ENCODE measurements around the gene SYS1.

Gene SYS1

DNA sequence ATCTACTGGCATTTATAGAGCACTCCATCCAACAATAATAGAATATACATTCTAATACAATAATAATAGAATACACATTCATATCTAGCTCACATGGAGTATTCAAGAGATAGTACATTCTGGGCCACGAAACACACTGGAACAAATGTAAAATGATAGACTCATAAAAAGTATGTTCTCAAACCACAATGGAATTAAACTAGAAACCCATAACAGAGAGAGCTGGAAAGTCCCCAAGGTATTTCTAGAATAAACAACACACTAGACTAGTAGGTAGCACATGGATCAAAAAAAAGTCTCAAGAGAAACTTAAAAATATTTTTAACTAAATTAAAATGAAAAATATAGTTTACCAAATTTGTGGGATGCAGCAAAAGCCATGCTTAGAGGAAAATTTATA is 24.3 kb downstream of the SYS1 start:
- no peak for DNase-seq (ENCODE audit: low read depth in 2 of 2)

DNA sequence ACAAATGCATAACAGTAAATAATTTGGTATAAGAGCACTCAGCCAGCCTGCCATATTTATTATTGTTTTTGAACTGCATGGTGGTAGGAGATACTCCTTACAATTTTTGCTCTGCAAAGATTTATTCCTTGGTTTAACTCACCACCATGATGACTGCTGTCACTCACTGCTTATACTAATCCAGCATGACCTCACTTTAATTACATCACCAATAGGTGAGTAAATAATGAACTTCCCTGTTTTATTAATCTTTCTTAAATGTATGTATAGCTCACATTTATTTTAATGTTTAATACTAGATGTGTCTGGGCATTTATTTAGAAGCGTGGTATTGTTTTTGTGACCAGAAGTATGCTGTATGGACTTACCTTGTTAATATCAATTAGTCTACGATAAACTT is 28.0 kb downstream of the SYS1 start:
- no peak for DNase-seq (ENCODE audit: low read depth in 2 of 2)

DNA sequence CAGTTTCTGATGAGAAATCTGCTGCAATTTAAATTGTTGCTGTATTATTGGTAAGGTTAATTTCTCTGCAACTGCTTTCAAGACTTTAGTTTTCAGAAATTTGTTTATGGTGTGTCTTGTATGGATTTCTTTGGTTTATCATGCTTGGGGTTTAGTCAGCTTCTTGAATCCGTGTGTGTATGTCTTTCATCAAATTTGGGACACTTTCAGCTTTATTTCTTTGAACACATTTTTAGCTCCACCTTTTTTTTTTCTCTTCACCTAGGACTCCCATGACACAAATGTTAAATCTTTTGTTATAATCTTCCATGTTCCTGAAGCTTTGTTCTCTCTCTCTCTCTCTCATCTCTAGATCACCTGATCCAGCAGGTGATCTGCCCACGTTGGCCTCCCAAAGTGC is 28.6 kb downstream of the SYS1 start:
- no peak for DNase-seq (ENCODE audit: low read depth in 2 of 2)

DNA sequence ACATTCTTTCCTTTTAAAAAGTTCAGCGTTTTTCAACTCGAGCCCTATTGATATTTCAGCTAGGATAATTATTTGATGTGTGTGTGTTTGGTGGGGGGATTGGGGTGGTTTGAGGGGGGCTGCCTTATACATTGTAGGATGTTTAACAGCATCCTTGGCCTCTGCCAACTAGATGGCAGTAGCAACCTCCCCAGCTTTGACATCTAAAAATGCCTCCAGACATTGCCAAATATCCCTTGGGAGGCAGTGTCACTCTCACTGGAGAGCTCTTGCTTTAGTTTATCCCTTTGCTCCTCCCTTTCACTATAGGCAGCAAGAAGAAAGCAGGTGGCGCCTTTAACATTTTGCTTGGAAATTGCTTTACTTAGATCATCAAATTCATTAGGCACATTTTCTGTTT is 29.8 kb downstream of the SYS1 start:
- no peak for DNase-seq (ENCODE audit: low read depth in 2 of 2)

DNA sequence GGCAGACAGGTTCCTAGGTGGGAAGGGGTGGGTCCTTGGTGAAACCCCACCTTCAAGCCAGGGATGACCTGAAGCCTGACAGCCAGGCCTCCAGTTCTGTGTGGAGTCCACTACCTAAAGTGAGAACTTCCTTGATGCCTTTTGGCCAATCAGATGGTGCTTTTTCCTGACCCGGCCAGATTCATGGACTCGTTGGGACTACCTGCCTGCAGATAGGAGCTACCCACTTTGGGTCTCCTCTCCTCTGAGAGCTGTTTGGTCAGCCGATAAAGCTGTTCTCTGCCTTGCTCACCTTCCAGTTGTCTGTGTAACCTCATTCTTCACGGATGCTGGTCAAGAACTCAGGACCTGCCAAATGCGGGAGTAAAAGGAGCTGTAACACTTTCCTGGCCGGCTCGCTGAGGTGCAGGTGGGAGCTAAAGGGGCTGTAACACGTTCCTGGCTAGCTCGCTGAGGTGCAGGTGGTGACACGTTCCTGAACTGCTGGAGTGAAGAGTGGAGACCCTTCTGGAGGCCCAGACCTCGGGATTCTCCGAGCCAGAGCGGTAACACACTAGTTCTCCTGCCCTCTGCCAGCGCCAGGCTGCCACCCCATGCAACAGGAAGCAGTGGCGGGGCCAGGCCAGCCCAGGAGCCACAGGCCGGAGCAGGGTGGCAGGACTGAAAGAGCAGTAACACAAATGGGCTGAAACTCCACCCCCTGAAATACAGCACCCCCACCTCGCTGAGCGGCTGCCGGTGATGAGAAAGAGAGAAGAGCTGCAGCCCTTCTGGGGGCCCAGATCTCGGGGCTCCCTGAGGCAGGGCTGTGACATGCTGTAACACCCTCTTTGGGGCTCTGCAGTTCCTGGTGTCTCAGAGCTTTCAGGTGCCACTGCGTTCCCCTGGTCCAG is 31.5 kb downstream of the SYS1 start:
- DNase-seq (ENCODE audit: low read depth in 2 of 2), result no peak

DNA sequence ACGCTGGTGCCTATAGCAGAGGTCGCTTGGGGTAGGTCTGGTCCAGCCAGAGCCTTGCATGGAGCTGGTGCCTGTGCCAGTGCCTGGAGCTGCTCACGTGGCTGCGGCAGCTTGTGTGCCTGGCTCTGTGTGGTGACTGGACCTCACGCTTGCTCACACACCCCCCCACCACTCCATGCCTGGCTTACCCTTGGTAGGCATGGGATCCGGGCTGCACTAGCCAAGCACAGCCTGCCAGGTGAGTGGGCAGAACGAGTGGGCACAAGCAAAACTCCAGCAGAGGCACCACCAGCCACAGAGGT is 32.1 kb downstream of the SYS1 start:
- DNase-seq (ENCODE audit: low read depth in 2 of 2), result no peak

DNA sequence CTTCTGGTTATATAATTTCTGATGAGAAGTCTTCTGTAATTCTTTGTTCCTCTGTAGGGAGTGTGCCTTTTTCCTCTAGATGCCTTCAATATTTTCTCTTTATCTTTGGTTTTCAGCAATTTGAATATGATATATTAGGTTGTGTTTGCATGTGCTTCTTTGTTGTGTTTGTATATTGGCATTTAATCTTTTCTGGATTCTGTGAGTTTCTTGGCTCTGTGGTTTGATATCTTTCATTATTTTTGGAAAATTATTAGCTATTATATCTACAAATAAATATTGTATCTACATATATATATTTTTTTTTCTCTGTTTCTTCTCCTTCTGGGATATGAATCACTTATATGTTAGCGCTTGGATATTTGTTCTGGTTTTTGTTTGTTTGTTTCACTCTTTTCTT is 36.1 kb downstream of the SYS1 start:
- DNase-seq (ENCODE audit: low read depth in 2 of 2), result no peak

DNA sequence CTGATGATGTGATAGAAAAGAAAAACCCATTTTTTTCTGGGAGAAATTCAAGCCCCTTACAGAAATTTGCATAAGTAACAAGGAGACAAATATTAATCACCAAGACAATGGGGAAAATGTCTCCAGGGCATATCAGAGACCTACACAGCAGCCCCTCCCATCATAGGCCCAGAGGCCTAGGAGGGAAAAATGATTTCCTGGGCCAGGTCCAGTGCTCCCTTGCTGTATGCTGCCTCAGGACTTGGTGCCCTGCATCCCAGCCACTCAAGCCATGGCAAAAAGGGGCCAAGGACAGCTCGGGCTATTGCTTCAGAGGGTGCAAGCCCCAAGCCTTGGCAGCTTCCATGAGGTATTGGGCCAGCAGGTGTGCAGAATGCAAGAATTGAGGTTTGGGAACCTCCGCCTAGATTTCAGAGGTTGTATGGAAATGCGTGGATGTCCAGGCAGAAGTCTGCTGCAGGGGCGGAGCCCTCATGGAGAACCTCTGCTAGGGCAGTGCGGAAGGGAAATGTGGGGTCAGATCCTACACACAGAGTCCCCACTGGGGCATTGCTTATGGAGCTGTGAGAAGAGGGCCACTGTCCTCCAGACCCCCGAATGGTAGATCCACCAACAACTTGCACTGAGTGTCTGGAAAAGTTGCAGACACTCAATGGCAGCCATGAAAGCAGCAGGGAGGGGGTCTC is 37.5 kb downstream of the SYS1 start:
- DNase-seq (ENCODE audit: low read depth in 2 of 2), result no peak

DNA sequence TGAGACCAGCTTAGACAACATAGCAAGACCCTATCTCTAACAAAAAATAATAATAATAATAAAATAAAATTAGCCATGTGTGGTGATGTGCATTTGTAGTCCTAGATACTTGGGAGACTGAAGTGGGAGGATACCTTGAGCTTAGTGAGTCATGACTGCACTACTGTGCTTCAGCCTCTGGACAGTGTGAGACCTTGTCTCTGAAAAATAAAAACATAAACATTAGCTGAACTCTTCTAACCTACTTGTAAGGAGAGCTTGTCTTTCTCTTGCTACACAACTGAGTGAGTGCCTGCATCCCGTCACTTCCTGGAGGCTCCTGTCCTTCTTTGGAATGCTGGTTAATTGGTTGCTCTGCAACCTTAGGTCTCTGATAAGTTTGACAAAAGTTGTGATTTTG is 40.0 kb downstream of the SYS1 start:
- no peak for DNase-seq (ENCODE audit: low read depth in 2 of 2)

DNA sequence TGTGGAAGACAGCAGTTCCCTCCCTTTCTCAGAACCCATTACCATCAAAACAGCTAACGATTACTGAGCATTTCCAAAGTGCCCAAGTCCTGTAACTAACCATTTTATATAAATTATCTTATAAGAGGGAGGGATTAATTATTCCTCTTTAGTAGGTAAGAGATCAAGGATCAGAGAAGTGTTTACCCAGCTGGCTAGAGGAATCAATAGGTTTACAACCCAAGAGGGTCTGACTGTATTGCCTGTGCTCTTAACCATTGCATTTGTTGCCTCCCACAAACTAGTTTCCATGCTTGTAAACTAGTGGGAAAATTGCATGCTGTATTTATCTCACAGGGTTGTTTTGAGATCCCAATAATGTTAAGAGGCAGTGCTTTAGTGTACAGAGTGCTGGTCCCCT is 41.5 kb downstream of the SYS1 start:
- no peak for DNase-seq (ENCODE audit: low read depth in 2 of 2)

DNA sequence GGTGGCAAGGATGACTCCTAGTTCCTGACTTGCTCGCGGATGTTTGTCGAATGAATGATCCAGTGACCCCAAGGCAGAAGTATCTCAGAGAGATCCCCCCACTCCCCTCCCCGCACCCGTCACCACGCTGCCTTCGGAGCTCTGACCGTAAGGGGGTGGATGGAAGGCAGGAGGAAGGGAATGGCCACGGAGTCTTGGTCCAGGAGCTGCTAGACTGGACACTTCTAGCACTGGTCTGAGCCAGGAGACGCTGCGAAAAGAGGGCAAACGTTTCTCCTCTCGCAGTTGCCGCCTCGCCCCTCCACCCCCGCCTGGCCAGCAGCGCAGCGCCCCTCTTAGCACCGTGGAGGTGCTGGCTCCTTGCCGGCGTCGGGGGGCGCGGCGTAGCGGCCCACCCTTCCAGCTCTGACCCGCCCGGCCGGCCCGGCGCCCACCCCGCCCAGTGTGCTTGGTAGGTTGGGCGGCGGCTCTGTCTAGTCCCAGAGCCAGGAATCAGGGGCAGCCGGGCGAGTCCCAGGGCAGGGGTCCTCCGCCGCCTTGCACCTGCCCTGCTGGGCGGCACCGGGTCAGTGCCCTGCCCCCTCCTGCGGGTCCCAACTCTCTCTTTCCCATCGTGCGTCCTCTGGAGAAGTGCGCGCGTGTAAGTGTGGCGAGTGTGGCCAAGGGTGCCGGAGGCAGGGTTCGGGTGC is 42.8 kb downstream of the SYS1 start:
- no peak for DNase-seq (ENCODE audit: low read depth in 2 of 2)

DNA sequence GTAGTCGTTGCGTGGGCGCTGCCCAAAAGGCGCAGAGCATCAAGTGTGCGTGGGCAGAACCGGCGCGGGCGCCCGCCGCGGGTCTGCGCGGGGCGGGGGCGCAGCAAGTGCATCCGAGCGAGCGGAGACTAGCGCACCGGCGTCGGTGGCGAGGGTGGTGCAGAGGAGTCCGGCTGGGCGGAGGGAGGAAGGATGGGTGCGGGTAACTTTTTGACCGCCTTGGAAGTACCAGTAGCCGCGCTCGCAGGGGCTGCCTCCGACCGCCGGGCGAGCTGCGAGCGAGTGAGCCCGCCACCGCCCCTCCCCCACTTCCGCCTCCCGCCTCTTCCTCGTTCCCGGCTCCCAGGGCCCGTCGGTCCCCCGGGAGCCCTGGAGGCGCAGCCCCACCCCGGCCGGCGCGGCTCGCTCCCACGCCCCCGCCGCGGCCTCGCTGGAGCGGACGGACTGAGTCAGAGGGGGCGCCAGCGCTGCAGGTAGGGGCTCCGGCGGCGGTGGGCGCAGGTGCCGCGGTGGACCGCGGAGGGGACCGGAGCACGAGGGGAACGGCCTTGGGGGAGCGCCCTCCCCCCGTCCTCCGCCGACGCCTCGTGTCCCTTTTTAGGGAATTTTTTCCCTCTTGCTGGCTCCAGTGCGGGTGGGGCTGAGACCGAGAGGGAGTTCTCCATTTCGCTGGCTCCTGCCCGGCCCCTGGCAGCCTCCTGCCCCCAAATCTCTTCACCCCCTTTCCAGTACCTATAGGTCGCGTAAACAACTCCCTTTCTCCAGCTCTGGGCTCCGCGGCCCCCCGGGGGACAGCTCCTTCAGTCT is 43.5 kb downstream of the SYS1 start:
- peak in 1 of 2 donors; percentile 28 for DNase-seq (ENCODE audit: low read depth in 2 of 2)

DNA sequence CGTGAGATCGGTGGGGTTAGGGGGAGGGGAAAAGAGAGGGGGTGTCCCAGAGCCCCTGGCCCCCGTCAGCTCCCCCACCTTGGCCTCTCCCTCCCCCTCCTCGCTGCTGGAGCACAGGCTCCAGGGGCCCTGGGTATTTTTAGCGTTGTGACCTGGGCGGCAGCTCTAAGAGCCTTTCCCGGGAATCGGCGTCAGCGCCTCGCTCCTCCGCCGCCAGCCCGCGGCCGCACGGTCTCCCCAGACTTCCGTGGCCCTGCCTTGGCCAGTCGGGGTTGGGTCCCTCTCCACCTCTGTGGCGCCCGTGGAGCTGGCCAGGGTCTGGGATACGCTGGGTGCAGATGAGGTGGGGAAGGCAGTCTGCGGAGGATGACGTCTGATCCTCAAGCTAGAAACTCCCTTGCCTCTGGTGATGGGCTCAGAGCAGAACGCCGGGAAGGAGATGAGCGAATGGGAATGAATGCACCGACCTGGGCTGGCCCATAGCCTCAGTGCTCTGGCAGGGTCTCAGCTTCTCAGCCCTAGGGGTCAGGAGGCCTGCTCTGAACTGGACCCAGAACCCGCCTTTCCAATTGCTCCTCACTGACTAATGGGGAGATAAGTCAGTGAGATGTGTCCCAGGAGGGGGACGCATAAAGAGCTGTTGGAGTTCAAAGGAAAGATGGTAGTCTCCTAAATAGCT is 44.2 kb downstream of the SYS1 start:
- no peak for DNase-seq (ENCODE audit: low read depth in 2 of 2)

DNA sequence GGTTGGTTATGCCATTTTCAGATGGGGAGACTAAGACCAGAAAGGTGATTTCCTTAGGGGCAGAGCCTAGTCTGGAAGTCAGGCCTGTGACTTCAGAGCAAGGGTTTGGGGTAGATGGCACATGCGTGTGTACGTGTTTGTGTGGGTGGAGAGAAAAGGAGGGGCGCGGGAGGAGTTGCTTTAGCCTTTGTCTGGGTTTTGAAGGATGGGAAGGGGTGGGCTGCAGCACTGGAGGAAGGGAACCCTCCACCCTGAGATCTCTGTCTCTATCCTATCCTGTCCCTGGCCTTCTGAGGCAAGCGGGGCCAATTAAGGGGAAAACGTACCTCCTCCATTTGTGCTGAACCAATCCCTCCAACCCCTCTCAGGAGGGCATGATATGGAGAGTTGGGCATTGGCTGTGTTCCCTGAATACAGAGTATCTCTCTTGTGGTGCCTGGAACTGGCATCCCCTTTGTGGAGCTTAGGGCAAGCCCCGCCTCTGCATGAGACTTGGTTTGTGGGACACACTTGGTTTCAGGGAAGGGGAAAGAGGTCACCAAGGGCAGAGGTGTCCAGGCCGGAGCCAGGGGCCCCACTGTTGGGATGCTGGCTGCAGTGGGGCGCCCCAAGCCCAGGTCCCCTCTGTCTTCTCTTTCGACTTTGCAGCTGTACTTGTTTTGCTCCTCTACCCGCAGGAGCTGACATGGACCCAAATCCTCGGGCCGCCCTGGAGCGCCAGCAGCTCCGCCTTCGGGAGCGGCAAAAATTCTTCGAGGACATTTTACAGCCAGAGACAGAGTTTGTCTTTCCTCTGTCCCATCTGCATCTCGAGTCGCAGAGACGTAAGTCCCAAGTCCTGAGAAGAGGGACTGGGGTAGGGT is 45.1 kb downstream of the SYS1 start, which contains the start of gene DBNDD2:
DBNDD2 (plus strand) TSS at position 507 of the 863 bp plus-strand sequence; CDS start at position 686, 179 bp downstream.
- no peak for DNase-seq (ENCODE audit: low read depth in 2 of 2)

DNA sequence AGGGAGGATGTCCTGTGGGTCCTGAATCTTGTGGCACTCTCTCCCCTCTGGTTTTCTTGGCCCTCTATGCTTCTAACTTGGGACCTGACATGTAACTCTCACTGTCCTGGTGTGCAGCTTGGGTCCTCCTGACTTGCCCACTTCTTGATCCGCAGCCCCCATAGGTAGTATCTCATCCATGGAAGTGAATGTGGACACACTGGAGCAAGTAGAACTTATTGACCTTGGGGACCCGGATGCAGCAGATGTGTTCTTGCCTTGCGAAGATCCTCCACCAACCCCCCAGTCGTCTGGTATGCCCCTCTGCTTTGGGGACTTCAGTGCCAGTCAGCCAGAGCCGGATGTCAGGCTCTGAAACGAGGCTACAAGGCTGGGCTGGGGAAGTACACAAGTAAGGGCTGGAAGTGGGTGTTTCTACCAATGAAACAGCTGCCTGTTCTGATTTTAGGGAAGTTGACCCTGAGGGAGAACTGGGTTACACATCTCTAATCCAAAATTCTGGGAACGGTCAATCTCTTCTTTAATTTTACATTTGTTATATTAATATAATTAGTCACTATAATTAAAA is 45.8 kb downstream of the SYS1 start:
- DNase-seq (ENCODE audit: low read depth in 2 of 2), result no peak

DNA sequence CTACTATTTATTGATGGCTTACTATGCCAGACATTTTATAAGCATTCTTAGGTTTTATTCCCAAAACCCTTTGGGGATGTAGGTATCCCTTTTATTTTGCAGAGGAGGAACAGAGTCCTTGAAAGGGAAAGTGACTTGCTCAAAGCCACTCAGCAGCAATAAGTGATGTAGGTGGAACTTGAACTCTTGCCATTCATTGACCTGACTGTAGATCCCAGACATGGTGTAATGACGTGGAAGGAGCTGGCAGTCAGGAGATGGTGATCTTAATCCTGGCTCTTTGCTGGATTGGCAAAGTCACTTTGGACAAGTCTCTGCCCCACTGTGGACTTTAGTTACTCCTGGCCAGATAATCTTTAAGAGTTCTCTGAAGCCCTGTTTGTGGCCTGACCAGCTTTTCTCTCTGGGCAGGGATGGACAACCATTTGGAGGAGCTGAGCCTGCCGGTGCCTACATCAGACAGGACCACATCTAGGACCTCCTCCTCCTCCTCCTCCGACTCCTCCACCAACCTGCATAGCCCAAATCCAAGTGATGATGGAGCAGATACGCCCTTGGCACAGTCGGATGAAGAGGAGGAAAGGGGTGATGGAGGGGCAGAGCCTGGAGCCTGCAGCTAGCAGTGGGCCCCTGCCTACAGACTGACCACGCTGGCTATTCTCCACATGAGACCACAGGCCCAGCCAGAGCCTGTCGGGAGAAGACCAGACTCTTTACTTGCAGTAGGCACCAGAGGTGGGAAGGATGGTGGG is 46.7 kb downstream of the SYS1 start:
- DNase-seq (ENCODE audit: low read depth in 2 of 2), result no peak

DNA sequence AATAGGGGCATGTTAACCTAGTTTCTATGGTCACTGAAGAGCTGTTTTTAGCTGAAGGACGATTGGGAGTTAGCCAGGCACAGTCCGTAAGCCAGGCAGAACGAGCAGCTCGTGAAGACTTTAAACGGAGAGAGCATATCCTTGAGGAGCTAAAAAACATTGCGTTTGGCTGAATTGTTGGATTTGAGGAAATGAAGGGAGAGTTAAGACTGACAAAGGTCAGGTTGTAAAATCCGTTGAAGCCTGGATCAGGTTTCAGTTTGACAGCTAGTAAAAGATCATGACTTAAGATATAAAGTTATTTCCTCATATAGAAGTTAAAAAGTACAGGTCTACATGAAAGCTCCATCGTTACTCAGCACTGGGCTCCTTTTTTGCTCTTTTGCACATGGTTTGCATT is 47.9 kb downstream of the SYS1 start:
- DNase-seq (ENCODE audit: low read depth in 2 of 2), result no peak

DNA sequence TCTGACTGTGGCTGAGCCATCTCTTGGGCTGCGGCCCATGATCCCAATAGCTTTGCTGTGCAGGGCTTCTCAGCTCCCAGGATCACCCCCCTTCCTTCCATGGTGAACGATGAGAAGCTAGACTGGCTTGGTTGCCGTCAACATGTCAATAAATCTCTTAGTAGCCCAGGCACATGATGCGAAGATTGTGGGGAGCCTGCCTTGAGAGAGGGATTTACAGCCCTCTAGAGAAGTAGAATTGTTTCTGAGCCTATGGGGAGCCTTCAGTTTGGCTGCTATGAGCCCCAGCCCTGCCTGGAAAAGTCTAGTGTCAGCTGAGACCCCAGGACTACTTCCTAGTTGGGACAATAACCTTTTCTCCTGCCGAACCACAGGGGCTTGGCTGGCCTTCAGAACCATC is 49.7 kb downstream of the SYS1 start:
- no peak for DNase-seq (ENCODE audit: low read depth in 2 of 2)

DNA sequence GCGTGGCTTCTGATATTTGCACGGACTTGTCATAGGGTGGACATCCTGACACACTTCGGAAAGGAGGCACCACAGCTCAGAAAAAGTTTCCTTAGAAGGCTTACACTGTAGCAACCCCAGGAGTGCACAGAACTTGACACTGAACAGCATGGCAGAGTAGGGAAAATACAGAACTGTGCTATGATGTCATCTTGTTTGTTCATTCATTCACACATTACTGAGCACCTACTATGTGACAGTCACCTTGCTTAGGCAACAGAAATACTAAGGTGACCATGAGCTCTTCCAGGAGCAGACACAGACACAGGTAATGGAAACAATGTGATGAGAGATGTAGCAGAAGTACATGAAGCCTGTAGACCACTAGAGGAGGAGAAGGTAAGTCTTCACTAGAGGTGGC is 50.5 kb downstream of the SYS1 start:
- no peak for DNase-seq (ENCODE audit: low read depth in 2 of 2)

All from stimulated activated CD4-positive, alpha-beta T cell treated with anti-CD3 and anti-CD28 coated beads, Interleukin-4, amount 100 ng/mL, for 48 hours (primary cell).